ENCODE measurements around the gene STPG4.

The STPG4 gene

DNA sequence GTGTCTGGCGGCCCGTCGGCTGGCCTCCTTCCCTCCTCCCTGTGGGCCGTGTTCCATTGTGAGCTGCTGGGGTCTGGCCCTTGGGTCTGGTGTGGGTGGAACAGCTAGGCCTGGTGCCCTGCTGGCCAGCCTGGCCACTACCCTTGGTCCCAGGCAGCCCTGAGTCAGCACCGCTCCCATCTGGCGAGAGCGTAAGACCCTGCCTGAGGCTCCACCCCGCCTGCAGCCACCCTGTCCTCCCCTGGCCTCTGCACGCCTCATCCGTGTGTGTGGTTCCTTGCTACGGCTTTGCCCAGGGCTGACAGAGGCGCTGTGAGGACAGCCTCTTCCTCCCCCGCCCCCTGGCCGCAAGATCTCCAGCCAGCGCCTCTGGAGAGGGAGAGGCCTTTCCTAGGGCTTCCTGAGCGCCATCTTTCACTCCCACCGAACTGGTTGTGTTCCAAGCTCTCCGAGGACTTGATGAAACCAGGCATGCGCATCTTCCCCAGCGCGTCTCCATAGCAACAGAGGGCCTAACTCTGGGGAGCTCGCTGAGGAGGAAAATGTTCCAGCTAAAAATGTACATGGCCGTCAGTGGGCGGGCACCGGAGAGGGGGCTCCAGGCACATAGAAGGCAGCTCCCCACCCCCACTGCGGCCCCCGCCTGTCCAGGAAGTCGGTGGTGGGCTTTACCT is 83.0 kb downstream of the STPG4 start:
- Histone ChIP-seq H3K4me1 (ENCODE audit: control insufficient read depth, insufficient read depth, low read length) (peaks cover 76% of the 10 kb centered on the region), H3K9me3 (ENCODE audit: control insufficient read depth in 2 of 2, low read length in 2 of 2) (no peaks in the 10 kb centered on the region), H3K27ac (ENCODE audit: low read length) (peak overlapping the region; percentile 77), H3K4me3 (ENCODE audit: low read length in 2 of 2) (no peak overlapping the region), H3K9ac (ENCODE audit: low read length in 2 of 2) (peak overlapping the region; percentile 28 to 29), H3K27me3 (ENCODE audit: control insufficient read depth in 1 of 2, insufficient read depth in 2 of 2, low read length in 2 of 2) (no peaks in the 10 kb centered on the region), H3K36me3 (ENCODE audit: control insufficient read depth in 2 of 2, insufficient read depth in 2 of 2, low read length in 2 of 2) (peaks cover 0 to 3% of the 10 kb centered on the region in 2 donors)

DNA sequence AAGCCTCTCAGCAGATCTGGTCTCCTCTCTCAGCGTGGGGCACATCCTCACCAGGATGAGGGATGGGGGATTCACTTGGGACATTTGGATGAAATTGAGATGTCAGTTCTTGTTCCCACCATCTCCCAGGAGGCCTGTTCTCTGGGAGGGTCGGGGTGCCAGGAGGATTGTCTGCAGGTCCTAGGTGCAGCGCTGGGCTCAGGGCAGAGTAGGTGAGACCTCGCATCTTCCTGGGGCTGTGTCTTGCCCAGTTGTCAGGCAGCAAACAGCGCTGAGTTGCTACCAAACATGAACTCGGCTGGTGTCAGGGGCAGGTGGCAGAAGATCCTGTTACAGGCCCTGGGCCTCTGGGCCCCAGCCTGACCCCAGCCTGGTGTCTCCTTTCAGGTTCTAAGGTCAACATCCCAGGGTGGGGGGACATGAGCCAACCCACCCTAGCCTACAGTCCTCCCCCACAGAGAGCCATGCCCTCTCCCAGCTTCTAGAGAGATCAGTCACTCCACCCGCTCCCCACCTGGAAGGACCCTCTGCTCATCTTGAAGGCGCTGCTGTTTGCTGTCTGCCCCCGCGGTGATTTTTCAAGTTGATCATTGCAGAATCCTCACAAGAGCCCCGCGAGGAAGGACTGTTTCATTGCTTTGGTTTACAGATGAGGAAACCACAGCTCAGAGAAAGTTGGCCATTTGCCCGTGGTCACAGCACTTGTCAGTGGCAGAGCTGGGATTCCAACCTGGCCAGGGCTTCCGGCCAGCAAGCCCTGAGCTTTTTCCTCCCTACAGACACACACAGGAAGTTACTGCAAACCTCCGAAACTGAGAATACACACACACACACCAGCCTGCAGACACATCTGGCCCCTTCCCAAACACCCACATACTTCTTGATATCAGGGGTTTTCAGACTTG is 83.9 kb downstream of the STPG4 start:
- Histone ChIP-seq H3K9me3 (ENCODE audit: control insufficient read depth in 2 of 2, low read length in 2 of 2) (no peaks in the 10 kb centered on the region), H3K27ac (ENCODE audit: low read length) (peak overlapping the region; percentile 77), H3K4me1 (ENCODE audit: control insufficient read depth, insufficient read depth, low read length) (peaks cover 73% of the 10 kb centered on the region), H3K36me3 (ENCODE audit: control insufficient read depth in 2 of 2, insufficient read depth in 2 of 2, low read length in 2 of 2) (peaks cover 0 to 3% of the 10 kb centered on the region in 2 donors), H3K9ac (ENCODE audit: low read length in 2 of 2) (peak overlapping the region; percentile 13 to 29), H3K27me3 (ENCODE audit: control insufficient read depth in 1 of 2, insufficient read depth in 2 of 2, low read length in 2 of 2) (no peaks in the 10 kb centered on the region), H3K4me3 (ENCODE audit: low read length in 2 of 2) (no peak overlapping the region)

DNA sequence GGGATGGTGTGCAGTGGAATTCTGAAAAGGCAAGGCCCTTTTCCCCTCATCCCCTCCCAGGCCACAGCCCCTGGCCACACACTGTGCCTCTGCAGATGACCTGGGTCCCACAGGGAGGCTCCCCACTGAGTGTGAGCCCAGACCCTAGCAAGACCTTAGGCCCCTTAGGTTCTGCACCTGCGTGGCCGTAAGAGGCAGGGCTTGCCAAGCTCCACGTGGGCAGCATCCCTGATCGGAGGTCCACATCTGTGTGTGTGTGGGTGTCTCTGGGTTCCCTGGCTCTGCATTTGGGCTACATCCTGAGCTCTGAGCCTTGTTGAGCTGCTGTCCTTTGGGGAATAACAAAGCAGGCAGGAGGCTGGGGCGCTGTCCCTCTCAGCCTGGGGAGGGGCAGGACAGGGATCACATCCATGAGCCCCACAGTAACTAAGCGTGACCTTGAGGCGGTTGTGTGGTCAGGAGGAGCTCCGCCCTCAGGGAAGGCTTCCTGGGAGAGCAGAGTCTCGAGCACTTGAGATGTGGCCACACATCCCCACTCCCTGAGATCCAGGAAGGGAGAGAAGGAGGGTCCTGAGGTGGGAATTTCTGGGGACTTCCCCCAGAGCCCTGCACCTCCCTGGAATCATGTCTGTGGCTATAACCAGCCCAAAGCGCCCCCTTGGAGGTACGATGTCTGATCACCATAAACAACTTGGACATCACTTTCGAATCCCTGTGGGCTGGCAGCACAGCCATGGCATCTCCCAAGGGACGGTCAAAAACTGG is 84.8 kb downstream of the STPG4 start:
- H3K36me3 ChIP-seq (ENCODE audit: control insufficient read depth in 2 of 2, insufficient read depth in 2 of 2, low read length in 2 of 2) = peaks cover 0 to 3% of the 10 kb centered on the region in 2 donors
- H3K9me3 ChIP-seq (ENCODE audit: control insufficient read depth in 2 of 2, low read length in 2 of 2) = no peaks in the 10 kb centered on the region
- peak overlapping the region; percentile 77 for H3K27ac ChIP-seq (ENCODE audit: low read length)
- no peaks in the 10 kb centered on the region for H3K27me3 ChIP-seq (ENCODE audit: control insufficient read depth in 1 of 2, insufficient read depth in 2 of 2, low read length in 2 of 2)
- H3K4me3 ChIP-seq (ENCODE audit: low read length in 2 of 2) = peak overlapping the region in 1 of 2 donors; percentile 35
- H3K9ac ChIP-seq (ENCODE audit: low read length in 2 of 2) = peak overlapping the region; percentile 13 to 16
- H3K4me1 ChIP-seq (ENCODE audit: control insufficient read depth, insufficient read depth, low read length) = peaks cover 79% of the 10 kb centered on the region

DNA sequence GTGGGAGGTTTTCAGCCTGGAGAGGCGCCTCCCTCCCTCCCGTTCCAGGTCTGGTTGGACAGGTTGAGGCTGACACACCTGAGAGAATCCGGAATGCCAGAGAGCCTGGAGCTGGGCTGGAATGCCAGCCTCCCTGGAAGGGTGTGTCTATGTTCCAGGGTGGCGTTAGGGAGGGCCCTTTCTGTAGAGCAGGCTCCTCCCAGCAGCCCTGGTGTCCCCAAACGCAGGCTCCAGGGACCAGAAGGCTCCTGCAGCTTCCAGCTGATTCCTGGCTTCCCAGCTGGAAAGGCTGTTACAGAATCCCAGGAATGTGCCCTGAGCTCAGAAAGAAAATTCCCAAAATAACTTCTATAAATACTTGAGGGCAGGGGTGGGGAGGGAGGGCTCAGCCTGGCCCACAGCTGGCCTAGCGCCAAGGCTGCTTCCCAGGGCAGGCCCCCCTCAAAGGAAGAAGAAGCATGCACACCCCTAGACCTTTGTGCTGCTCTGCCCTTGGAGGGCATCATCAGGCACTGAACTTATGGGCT is 85.4 kb downstream of the STPG4 start:
- peaks cover 0 to 5% of the 10 kb centered on the region in 2 donors for H3K36me3 ChIP-seq (ENCODE audit: control insufficient read depth in 2 of 2, insufficient read depth in 2 of 2, low read length in 2 of 2)
- no peaks in the 10 kb centered on the region for H3K9me3 ChIP-seq (ENCODE audit: control insufficient read depth in 2 of 2, low read length in 2 of 2)
- no peaks in the 10 kb centered on the region for H3K27me3 ChIP-seq (ENCODE audit: control insufficient read depth in 1 of 2, insufficient read depth in 2 of 2, low read length in 2 of 2)
- H3K4me1 ChIP-seq (ENCODE audit: control insufficient read depth, insufficient read depth, low read length) = peaks cover 79% of the 10 kb centered on the region
- peak overlapping the region; percentile 81 for H3K27ac ChIP-seq (ENCODE audit: low read length)
- H3K9ac ChIP-seq (ENCODE audit: low read length in 2 of 2) = peak overlapping the region; percentile 33 to 42
- H3K4me3 ChIP-seq (ENCODE audit: low read length in 2 of 2) = peak overlapping the region in 1 of 2 donors; percentile 35

DNA sequence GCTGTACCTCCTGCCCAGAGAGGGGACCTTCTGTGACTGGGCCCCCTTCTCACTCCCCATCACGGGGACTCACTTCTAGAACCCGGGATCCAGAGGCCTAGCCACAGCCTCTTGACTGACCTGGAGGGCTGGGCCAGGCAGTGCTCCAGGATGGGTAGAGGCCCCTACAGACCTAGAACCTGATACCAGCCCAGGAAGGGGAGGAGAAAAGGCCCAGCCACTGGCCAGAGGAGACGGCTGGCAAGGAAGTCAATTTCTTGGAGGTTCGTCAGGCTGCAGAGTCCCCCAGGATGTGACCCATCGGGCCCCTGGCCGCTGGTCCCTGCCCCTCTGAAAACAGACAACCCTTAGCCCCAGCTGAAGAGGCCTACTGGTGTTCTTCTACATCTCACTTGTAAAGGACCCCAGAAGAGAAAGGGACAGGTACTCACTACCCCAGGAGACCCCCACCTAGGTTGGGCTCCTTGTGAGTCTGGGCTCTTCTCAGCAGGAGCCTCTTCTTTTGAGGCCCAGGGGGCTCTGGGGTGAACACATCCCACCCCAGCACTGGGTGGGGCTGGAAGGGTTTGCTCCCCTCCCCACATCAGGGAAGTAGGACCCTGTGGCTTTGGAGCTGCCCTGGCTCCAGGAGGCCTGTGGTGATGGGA is 86.0 kb downstream of the STPG4 start:
- Histone ChIP-seq H3K27ac (ENCODE audit: low read length) (peak overlapping the region; percentile 81), H3K9me3 (ENCODE audit: control insufficient read depth in 2 of 2, low read length in 2 of 2) (no peaks in the 10 kb centered on the region), H3K4me1 (ENCODE audit: control insufficient read depth, insufficient read depth, low read length) (peaks cover 79% of the 10 kb centered on the region), H3K4me3 (ENCODE audit: low read length in 2 of 2) (peak overlapping the region in 1 of 2 donors; percentile 22), H3K27me3 (ENCODE audit: control insufficient read depth in 1 of 2, insufficient read depth in 2 of 2, low read length in 2 of 2) (no peaks in the 10 kb centered on the region), H3K9ac (ENCODE audit: low read length in 2 of 2) (peak overlapping the region; percentile 33 to 42), H3K36me3 (ENCODE audit: control insufficient read depth in 2 of 2, insufficient read depth in 2 of 2, low read length in 2 of 2) (peaks cover 0 to 7% of the 10 kb centered on the region in 2 donors)

DNA sequence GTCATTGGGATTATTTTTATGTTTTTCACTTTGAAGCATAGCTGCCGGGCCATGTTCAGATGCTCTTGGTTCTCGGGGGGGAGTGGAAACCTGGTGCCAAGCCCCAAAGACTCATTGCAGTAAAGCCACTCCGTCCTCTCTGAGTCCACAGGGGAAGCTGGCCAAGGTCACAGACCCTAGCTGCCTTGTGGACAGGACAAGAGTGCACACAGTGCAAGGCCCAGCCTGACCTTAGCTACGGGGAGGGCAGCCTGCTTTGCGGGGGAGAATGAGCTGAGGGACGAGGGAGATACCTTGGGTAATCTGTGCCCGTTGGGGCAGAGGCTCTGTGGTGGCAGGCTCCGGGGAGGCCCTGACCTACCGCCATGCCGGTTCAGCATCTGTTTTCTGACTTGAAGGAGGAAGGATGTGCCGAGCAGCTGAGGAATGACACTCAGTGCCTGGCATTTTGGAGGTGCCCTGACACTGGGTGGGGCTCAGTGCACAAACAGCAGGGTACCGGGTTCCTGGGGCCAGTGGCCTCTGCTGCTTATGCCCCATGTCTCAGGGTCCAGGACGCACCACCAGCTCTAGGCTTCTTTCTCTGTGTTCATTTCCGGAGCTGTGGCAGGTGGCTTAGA is 87.2 kb downstream of the STPG4 start:
- Histone ChIP-seq H3K36me3 (ENCODE audit: control insufficient read depth in 2 of 2, insufficient read depth in 2 of 2, low read length in 2 of 2) (peaks cover 0 to 13% of the 10 kb centered on the region in 2 donors), H3K4me3 (ENCODE audit: low read length in 2 of 2) (peak overlapping the region; percentile 15 to 24), H3K27me3 (ENCODE audit: control insufficient read depth in 1 of 2, insufficient read depth in 2 of 2, low read length in 2 of 2) (no peaks in the 10 kb centered on the region), H3K9ac (ENCODE audit: low read length in 2 of 2) (peak overlapping the region; percentile 13 to 29), H3K4me1 (ENCODE audit: control insufficient read depth, insufficient read depth, low read length) (peaks cover 81% of the 10 kb centered on the region), H3K9me3 (ENCODE audit: control insufficient read depth in 2 of 2, low read length in 2 of 2) (no peaks in the 10 kb centered on the region), H3K27ac (ENCODE audit: low read length) (peak overlapping the region; percentile 81)

DNA sequence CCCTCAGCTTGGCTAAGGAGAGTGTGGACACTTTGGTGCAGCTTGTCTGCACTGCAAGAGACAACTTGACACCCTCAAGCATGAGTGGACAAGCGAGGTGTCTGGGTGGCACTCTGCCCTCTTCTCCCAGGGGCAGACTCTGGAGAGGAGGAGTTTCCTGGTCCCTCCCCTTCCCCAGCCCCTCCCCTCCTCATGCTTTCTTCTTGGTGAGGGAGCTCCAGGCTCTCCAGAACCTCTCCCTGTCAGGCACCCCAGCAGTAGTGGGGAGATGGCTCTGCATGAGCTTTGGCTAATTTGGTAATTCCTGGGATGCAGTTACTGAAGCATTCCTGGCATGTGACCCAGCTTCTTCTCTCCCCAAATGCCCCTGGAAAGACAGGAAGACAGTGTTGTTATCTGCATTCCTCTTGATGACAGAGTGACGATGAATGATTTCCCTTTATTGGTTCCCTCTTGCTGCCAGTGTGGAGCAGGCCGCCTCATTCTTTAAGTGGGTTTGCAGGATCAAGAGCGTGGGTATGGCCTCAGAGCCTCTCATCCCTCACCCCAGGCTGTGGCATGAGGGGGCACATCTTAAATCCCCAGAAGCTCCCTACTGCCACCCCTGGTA is 89.2 kb downstream of the STPG4 start:
- Histone ChIP-seq H3K4me3 (ENCODE audit: low read length in 2 of 2) (peak overlapping the region in 1 of 2 donors; percentile 14), H3K27me3 (ENCODE audit: control insufficient read depth in 1 of 2, insufficient read depth in 2 of 2, low read length in 2 of 2) (no peaks in the 10 kb centered on the region), H3K4me1 (ENCODE audit: control insufficient read depth, insufficient read depth, low read length) (peaks cover 78% of the 10 kb centered on the region), H3K9me3 (ENCODE audit: control insufficient read depth in 2 of 2, low read length in 2 of 2) (no peaks in the 10 kb centered on the region), H3K36me3 (ENCODE audit: control insufficient read depth in 2 of 2, insufficient read depth in 2 of 2, low read length in 2 of 2) (peaks cover 0 to 26% of the 10 kb centered on the region in 2 donors), H3K27ac (ENCODE audit: low read length) (peak overlapping the region; percentile 24), H3K9ac (ENCODE audit: low read length in 2 of 2) (no peak overlapping the region)

DNA sequence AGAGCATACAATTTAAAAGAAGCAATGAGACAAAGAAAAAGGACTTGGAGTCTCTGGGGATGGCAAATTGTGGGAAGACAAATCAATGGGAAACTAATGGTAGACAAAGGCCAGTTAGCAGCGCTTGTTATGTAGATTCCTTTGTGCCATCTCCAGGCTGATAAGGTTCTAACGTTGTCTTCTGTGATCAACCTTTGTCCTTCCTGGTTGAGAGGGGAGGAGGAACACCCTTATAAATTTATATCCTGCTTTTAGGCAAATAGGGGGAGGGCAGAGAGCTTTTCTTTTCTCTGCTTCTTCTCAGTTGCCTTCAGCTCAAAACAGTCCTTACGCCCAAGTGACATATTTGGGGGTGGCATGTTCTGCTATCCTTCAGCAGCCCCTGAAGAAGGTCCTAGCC is 89.8 kb downstream of the STPG4 start:
- Histone ChIP-seq H3K4me3 (ENCODE audit: low read length in 2 of 2) (peak overlapping the region in 1 of 2 donors; percentile 14), H3K4me1 (ENCODE audit: control insufficient read depth, insufficient read depth, low read length) (peaks cover 78% of the 10 kb centered on the region), H3K9ac (ENCODE audit: low read length in 2 of 2) (no peak overlapping the region), H3K27me3 (ENCODE audit: control insufficient read depth in 1 of 2, insufficient read depth in 2 of 2, low read length in 2 of 2) (no peaks in the 10 kb centered on the region), H3K27ac (ENCODE audit: low read length) (peak overlapping the region; percentile 24), H3K36me3 (ENCODE audit: control insufficient read depth in 2 of 2, insufficient read depth in 2 of 2, low read length in 2 of 2) (peaks cover 0 to 29% of the 10 kb centered on the region in 2 donors), H3K9me3 (ENCODE audit: control insufficient read depth in 2 of 2, low read length in 2 of 2) (no peaks in the 10 kb centered on the region)

DNA sequence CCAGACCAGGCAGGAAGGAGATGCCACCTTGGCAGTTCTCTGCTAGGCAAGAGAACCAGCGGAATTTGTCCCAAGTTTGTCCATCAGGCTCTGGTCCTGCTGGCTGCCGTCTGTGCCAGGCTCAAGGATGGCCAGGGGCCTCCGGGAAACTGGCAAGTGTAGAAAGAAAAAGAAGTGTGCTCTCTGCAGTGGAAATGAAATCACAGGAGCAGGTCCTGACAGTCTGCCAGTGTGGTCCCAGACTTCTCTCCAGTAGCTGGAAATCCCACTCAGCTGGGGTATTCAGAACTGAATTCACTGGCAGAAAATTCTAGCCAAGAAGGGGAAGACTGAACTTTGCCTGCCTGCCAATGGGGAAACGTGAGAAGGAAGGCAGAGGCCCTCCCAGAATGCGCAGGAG is 91.0 kb downstream of the STPG4 start:
- Histone ChIP-seq H3K4me3 (ENCODE audit: low read length in 2 of 2) (no peak overlapping the region), H3K36me3 (ENCODE audit: control insufficient read depth in 2 of 2, insufficient read depth in 2 of 2, low read length in 2 of 2) (peaks cover 0 to 29% of the 10 kb centered on the region in 2 donors), H3K27ac (ENCODE audit: low read length) (peak overlapping the region; percentile 18), H3K9ac (ENCODE audit: low read length in 2 of 2) (no peak overlapping the region), H3K9me3 (ENCODE audit: control insufficient read depth in 2 of 2, low read length in 2 of 2) (no peaks in the 10 kb centered on the region), H3K27me3 (ENCODE audit: control insufficient read depth in 1 of 2, insufficient read depth in 2 of 2, low read length in 2 of 2) (no peaks in the 10 kb centered on the region), H3K4me1 (ENCODE audit: control insufficient read depth, insufficient read depth, low read length) (peaks cover 70% of the 10 kb centered on the region)

Measured in stomach smooth muscle (tissue), 2 donors.